A549 (cell line): ENCODE measurements around the gene PRR23A. TPM values are rescaled to one million over a fixed set of nuclear protein-coding genes. Genes with fewer than 3 reads are reported as not detected.

ENCODE experiments used
- ATAC-seq, 2 experiments: fragments of 200-7000 bp in 1 of 2; fragments of >200 bp in 1 of 2; cut with Nextera tagmentation in 1 of 2; cut with Tn5 transposase in 1 of 2; 3 replicates each; pipeline versions ENCODE4 v1.8.0 to v1.9.1; 2018 to 2020; ENCODE audit warnings: mild to moderate bottlenecking in 1 of 2, moderate library complexity in 1 of 2
- CTCF ChIA-PET: fragments of 300-600 bp; sonication (Branson Sonifier 250); formaldehyde crosslinking; extraction: SDS; loops from one replicate; lab custom pipeline; 2021; ENCODE audit warnings: antibody characterized with exemption, inconsistent platforms; lab: Yijun Ruan, JAX
- POLR2A ChIA-PET: fragments of 350-600 bp; formaldehyde crosslinking; extraction: SDS; loops from one replicate; lab custom pipeline; 2021; ENCODE audit warnings: antibody characterized with exemption, inconsistent platforms; lab: Yijun Ruan, JAX
- DNase-seq, 2 experiments: peaks; one replicate each; pipeline versions ENCODE4 v3.0.0 to v3.0.0-alpha.2; 2011 to 2016; ENCODE audit warnings: low read depth in 1 of 2, low spot score in 1 of 2
- FAIRE-seq: peaks from 2 replicates; lab custom pipeline; 2011; peaks lifted over from hg19 to GRCh38; lab: Jason Lieb, UNC
- H3K27ac ChIP-seq, 2 experiments: fragments of >200 bp; sonication (Bioruptor Twin); formaldehyde crosslinking; 3 replicates each; pipeline ENCODE4 v1.5.1; 2016 to 2017
- H3K4me1 ChIP-seq: fragments of >200 bp; sonication (Bioruptor Twin); formaldehyde crosslinking; 3 replicates; pipeline ENCODE4 v1.6.1; 2016
- H3K4me2 ChIP-seq: fragments of >200 bp; sonication (Bioruptor Twin); formaldehyde crosslinking; 3 replicates; pipeline ENCODE4 v1.6.1; 2016
- H3K4me3 ChIP-seq: fragments of >200 bp; sonication (Bioruptor Twin); formaldehyde crosslinking; 3 replicates; pipeline ENCODE4 v1.5.1; 2016
- H3K9me3 ChIP-seq: fragments of >200 bp; sonication (Bioruptor Twin); formaldehyde crosslinking; 3 replicates; pipeline ENCODE4 v1.6.1; 2016
- EHF ChIP-seq: fragments of 250-450 bp; sonication (Bioruptor Pico); IDR thresholded peaks from 2 replicates; pipeline ENCODE4 v1.5.0; 2020; ENCODE audit warnings: mild to moderate bottlenecking
- ELK1 ChIP-seq: fragments of 150-350 bp; IDR thresholded peaks from 2 replicates; pipeline ENCODE4 v1.6.1; 2014; ENCODE audit warnings: low read depth, mild to moderate bottlenecking, low read length
- EP300 ChIP-seq, 2 experiments: fragments of >200 bp; sonication (Bioruptor Twin); formaldehyde crosslinking; IDR thresholded peaks; 2 replicates in 1 of 2; 3 replicates in 1 of 2; pipeline ENCODE4 v1.6.1; 2016 to 2017
- ESRRA ChIP-seq: fragments of 150-350 bp; IDR thresholded peaks from 2 replicates; pipeline ENCODE4 v1.6.1; 2014; ENCODE audit warnings: mild to moderate bottlenecking, low read length, borderline replicate concordance
- FOSL2 ChIP-seq, 2 experiments: fragments of 450-650 bp in 1 of 2; fragments of >200 bp in 1 of 2; sonication (Bioruptor Twin) in 1 of 2; formaldehyde crosslinking; IDR thresholded peaks; 2 replicates each; pipeline versions ENCODE4 v1.5.0 to v1.6.1; 2016 to 2020; ENCODE audit warnings: mild to moderate bottlenecking in 1 of 2, moderate library complexity in 1 of 2
- FOXS1 ChIP-seq: fragments of 250-450 bp; sonication (Bioruptor Pico); IDR thresholded peaks from 2 replicates; pipeline ENCODE4 v1.5.0; 2020; ENCODE audit warnings: mild to moderate bottlenecking, moderate library complexity
- HES2 ChIP-seq: fragments of >200 bp; sonication (Bioruptor Twin); formaldehyde crosslinking; IDR thresholded peaks from 2 replicates; pipeline ENCODE4 v1.6.1; 2016
- HOXA7 ChIP-seq: fragments of 250-450 bp; sonication (Bioruptor Pico); IDR thresholded peaks from 2 replicates; pipeline ENCODE4 v1.5.0; 2020; ENCODE audit warnings: mild to moderate bottlenecking, moderate library complexity
- MAFK ChIP-seq: fragments of 450-650 bp; IDR thresholded peaks from 2 replicates; pipeline ENCODE4 v1.6.1; 2014; ENCODE audit not compliant: partially characterized antibody
- NPAS2 ChIP-seq: fragments of 250-450 bp; sonication (Bioruptor Pico); IDR thresholded peaks from 2 replicates; pipeline ENCODE4 v1.8.0; 2022; ENCODE audit warnings: mild to moderate bottlenecking, moderate library complexity, borderline replicate concordance
- POLR2AphosphoS2 ChIP-seq: conservative IDR thresholded peaks from 2 replicates; pipeline ENCODE4 v1.6.1; 2012; ENCODE audit warnings: low read length, improper control_type of control experiment, inconsistent platforms
- RAD21 ChIP-seq, 2 experiments: fragments of >200 bp in 1 of 2; sonication (Bioruptor Twin) in 1 of 2; formaldehyde crosslinking in 1 of 2; IDR thresholded peaks in 1 of 2; conservative IDR thresholded peaks in 1 of 2; 2 replicates in 1 of 2; 3 replicates in 1 of 2; pipeline ENCODE4 v1.6.1; 2012 to 2018; ENCODE audit warnings: inconsistent platforms in 1 of 2
- RNF2 ChIP-seq: fragments of 200-600 bp; sonication (generic); IDR thresholded peaks from 2 replicates; pipeline ENCODE4 v1.6.1; 2016; ENCODE audit warnings: low read depth, mild to moderate bottlenecking, antibody characterized with exemption, moderate library complexity, borderline replicate concordance
- SMC3 ChIP-seq: fragments of >200 bp; sonication (Bioruptor Twin); formaldehyde crosslinking; IDR thresholded peaks from 3 replicates; pipeline ENCODE4 v1.6.1; 2018; ENCODE audit warnings: inconsistent platforms
- SREBF2 ChIP-seq: fragments of 450-650 bp; IDR thresholded peaks from 2 replicates; pipeline ENCODE4 v1.6.1; 2014; ENCODE audit warnings: mild to moderate bottlenecking, moderate library complexity
- TP53 ChIP-seq: fragments of 250-450 bp; sonication (Bioruptor Pico); IDR thresholded peaks from 2 replicates; pipeline ENCODE4 v1.5.0; 2021; ENCODE audit warnings: mild to moderate bottlenecking, moderate library complexity
- WGBS: methylation state at CpG from one replicate; pipeline ENCODE4 v1.1.6; 2017; ENCODE audit errors: missing lambda C conversion rate; 5-methylcytosine and 5-hydroxymethylcytosine counted together
- polyA plus RNA-seq, 4 experiments: library from polyadenylated mRNA; depleted of rRNA in 3 of 4; stranded (reverse); fragments of >200 nt; fragmentation: RNase III in 1 of 4; extraction: RNeasy Plus Mini Kit Qiagen cat#74134 plus additional on column Dnase treatment in 1 of 4; gene quantifications; 2 replicates in 3 of 4; 3 replicates in 1 of 4; pipeline ENCODE4 v1.2.3, GENCODE V29; 2011 to 2017
- TF ChIP-seq, protein P1 (sequence below): fragments of 250-450 bp; sonication (Bioruptor Pico); IDR thresholded peaks from 2 replicates; pipeline ENCODE4 v1.5.0; 2020; ENCODE audit warnings: low read depth, mild to moderate bottlenecking, moderate library complexity
- TF ChIP-seq, protein P2 (sequence below): fragments of 450-650 bp; IDR thresholded peaks from 2 replicates; pipeline ENCODE4 v1.6.1; 2014; ENCODE audit warnings: antibody characterized with exemption

PRR23A gene
- polyA plus RNA-seq, 2 of the 4 experiments (the other 2 are of a cell fraction): not detected

GRCh38 chr3:139016430-139017048 lies 10.5 kb upstream of the PRR23A start:
- Histone ChIP-seq H3K4me2 (no peak overlapping the region), H3K27ac (no peak overlapping the region), H3K4me1 (no peaks in the 10 kb centered on the region), H3K4me3 (no peak overlapping the region), H3K9me3 (no peaks in the 10 kb centered on the region; the same call in 2 of the 3 replicates)
- TF ChIP-seq FOSL2 (IDR thresholded peaks at IDR 0.05) (no peak), FOSL2 (CRISPR knock-in tag; IDR thresholded peaks at IDR 0.05) (peak; percentile 41; the same call in 1 of the 2 replicates), MAFK (peak; percentile 30), ESRRA (no peak), ELK1 (no peak)
- TF ChIP-seq, protein P1, sequence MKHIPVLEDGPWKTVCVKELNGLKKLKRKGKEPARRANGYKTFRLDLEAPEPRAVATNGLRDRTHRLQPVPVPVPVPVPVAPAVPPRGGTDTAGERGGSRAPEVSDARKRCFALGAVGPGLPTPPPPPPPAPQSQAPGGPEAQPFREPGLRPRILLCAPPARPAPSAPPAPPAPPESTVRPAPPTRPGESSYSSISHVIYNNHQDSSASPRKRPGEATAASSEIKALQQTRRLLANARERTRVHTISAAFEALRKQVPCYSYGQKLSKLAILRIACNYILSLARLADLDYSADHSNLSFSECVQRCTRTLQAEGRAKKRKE (CRISPR knock-in tag): no peak
- ChIA-PET CTCF (no interaction called here), POLR2A (no interaction called here)
- no peak for ATAC-seq
- 41% methylated on average over 3 of the region's 3 CpGs for WGBS
- DNase-seq: no peak
- no peak for FAIRE-seq

DNA sequence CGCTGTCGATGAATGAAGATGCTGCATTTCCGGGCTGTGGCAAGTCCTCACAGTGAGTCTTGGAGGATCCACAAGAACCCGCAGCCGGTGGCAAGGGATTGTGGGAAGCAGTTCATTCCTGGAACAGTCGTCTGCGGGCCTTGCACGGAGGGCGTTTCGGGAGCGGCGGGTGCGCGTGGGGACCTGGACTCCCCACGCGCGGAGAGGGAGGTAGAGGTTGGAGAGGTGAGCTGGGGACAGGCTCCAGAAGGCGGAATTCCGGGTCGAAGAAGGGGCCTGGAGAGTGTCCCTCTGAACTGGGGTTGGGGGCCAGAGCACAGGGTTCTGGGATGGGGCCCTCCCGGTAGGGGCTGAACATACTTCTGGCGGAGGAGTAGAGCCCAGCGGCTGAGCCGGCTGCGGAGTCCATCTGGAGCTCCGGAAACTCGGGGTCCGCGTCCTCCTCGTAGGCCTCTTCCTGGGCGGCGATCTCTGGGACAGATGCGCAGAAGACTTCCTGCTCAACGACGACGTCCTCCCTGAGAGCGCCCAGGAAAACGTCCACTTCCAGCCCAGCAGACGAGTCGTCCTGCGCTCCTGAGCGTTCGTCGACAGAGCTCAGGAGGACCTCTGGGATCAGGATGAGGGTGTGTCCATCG lies 593 bp downstream of the PRR23A start:
- POLR2A ChIA-PET: no interaction called here
- DNase-seq (no peak), ATAC-seq (no peak)
- TF ChIP-seq RAD21 (conservative IDR thresholded peaks at IDR 0.05 in 1 of 2, IDR thresholded peaks at IDR 0.05 in 1 of 2) (no peak), POLR2AphosphoS2 (no peak), RNF2 (no peak), TP53 (CRISPR knock-in tag) (no peak), NPAS2 (no peak), SMC3 (no peak), SREBF2 (no peak), HES2 (no peak), EHF (no peak)
- TF ChIP-seq, protein P2, sequence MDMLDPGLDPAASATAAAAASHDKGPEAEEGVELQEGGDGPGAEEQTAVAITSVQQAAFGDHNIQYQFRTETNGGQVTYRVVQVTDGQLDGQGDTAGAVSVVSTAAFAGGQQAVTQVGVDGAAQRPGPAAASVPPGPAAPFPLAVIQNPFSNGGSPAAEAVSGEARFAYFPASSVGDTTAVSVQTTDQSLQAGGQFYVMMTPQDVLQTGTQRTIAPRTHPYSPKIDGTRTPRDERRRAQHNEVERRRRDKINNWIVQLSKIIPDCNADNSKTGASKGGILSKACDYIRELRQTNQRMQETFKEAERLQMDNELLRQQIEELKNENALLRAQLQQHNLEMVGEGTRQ: no peak
- TF ChIP-seq, all 56 proteins: peak for 0
- 92% methylated on average over 33 of the region's 45 CpGs for WGBS
- CTCF ChIA-PET: no interaction called here
- no peak overlapping the region for H3K4me3 ChIP-seq
- FAIRE-seq: no peak
- no peaks in the 10 kb centered on the region for H3K9me3 ChIP-seq
- no peak overlapping the region for H3K27ac ChIP-seq
- no peaks in the 10 kb centered on the region for H3K4me1 ChIP-seq
- no peak overlapping the region for H3K4me2 ChIP-seq

- H3K4me1 ChIP-seq: no peaks in the 10 kb centered on the region
- ATAC-seq (no peak), DNase-seq (no peak), FAIRE-seq (no peak)
- no peak overlapping the region for H3K27ac ChIP-seq
- 0% methylated on average over 1 of the region's 1 CpG for WGBS
- no peak overlapping the region for H3K4me2 ChIP-seq
- ChIA-PET CTCF (no interaction called here), POLR2A (no interaction called here)
- TF ChIP-seq FOXS1 (CRISPR knock-in tag) (no peak), MAFK (peak; percentile 71), FOSL2 (IDR thresholded peaks at IDR 0.05) (no peak), FOSL2 (CRISPR knock-in tag; IDR thresholded peaks at IDR 0.05) (no peak), EP300 (IDR thresholded peaks at IDR 0.05) (no peak), HOXA7 (no peak), EHF (no peak)
- no peaks in the 10 kb centered on the region for H3K9me3 ChIP-seq
- H3K4me3 ChIP-seq: no peak overlapping the region
Observed at GRCh38 chr3:138995706-138996105, 10.4 kb downstream of the PRR23A start.
